HL-60 (cell line): ENCODE data around the gene CRTC1.

ENCODE experiments used
- GABPA ChIP-seq: IDR thresholded peaks from 2 replicates; pipeline ENCODE4 v1.6.1; 2012; ENCODE audit warnings: low read depth
- POLR2AphosphoS5 ChIP-seq: IDR thresholded peaks from 2 replicates; pipeline ENCODE4 v1.6.1; 2012; ENCODE audit warnings: low read depth
- SPI1 ChIP-seq: IDR thresholded peaks from 2 replicates; pipeline ENCODE4 v1.6.1; 2012; ENCODE audit warnings: low read depth, mild to moderate bottlenecking, borderline replicate concordance
- TF ChIP-seq, protein P1 (sequence below): IDR thresholded peaks from one replicate; pipeline ENCODE4 v1.5.1; 2011; ENCODE audit warnings: low read length, control low read depth, inconsistent platforms; ENCODE audit not compliant: insufficient read depth
- TF ChIP-seq, protein P2 (sequence below): IDR thresholded peaks from 2 replicates; pipeline ENCODE4 v1.6.1; 2012; ENCODE audit warnings: low read depth; ENCODE audit not compliant: insufficient replicate concordance

DNA sequence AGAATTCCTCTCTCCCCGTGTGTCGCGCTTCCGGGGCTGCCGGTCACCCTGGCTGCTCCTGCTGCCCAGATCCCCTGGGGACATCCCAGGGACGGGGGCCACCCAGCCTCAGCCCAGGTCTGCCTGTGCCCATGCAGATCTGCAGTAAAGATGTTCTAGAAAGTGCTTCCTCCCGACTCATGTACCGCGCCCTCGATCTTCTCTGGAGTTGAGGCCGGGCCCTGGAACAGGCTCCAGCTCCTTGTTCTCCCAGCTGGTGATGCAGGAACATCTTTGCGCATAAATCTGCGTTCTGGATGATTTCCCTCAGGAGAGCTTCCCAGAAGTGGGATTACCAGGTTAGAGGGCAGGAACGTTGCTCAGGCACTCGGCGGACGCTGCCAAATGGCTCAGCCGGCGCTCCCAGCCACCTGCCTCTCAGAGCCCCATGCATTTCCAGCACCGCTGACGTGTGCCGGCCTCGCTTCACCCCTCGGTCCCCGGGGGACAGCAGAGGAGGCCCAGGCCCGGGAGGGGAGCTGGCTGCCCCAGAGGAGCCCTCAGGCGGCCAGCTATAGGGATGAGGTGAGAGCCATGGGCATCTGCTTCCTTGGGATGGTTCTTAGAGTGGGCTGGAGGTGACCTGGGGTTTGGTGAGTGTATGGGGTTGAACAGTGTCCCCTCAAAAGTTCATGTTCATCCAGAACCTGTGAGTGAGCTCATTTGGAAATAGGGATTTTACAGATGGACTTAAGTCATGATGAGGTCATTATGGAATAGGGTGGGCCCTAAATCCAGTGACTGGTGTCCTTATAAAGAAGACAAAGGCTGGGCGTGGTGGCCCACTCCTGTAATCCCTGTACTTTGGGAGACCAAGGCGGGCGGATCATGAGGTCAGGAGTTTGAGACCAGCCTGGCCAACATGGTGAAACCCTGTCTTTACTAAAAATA lies 42.6 kb downstream of the CRTC1 start:
- TF ChIP-seq, protein P1, sequence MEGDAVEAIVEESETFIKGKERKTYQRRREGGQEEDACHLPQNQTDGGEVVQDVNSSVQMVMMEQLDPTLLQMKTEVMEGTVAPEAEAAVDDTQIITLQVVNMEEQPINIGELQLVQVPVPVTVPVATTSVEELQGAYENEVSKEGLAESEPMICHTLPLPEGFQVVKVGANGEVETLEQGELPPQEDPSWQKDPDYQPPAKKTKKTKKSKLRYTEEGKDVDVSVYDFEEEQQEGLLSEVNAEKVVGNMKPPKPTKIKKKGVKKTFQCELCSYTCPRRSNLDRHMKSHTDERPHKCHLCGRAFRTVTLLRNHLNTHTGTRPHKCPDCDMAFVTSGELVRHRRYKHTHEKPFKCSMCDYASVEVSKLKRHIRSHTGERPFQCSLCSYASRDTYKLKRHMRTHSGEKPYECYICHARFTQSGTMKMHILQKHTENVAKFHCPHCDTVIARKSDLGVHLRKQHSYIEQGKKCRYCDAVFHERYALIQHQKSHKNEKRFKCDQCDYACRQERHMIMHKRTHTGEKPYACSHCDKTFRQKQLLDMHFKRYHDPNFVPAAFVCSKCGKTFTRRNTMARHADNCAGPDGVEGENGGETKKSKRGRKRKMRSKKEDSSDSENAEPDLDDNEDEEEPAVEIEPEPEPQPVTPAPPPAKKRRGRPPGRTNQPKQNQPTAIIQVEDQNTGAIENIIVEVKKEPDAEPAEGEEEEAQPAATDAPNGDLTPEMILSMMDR = no peak
- TF ChIP-seq POLR2AphosphoS5 = no peak
- TF ChIP-seq, protein P2, sequence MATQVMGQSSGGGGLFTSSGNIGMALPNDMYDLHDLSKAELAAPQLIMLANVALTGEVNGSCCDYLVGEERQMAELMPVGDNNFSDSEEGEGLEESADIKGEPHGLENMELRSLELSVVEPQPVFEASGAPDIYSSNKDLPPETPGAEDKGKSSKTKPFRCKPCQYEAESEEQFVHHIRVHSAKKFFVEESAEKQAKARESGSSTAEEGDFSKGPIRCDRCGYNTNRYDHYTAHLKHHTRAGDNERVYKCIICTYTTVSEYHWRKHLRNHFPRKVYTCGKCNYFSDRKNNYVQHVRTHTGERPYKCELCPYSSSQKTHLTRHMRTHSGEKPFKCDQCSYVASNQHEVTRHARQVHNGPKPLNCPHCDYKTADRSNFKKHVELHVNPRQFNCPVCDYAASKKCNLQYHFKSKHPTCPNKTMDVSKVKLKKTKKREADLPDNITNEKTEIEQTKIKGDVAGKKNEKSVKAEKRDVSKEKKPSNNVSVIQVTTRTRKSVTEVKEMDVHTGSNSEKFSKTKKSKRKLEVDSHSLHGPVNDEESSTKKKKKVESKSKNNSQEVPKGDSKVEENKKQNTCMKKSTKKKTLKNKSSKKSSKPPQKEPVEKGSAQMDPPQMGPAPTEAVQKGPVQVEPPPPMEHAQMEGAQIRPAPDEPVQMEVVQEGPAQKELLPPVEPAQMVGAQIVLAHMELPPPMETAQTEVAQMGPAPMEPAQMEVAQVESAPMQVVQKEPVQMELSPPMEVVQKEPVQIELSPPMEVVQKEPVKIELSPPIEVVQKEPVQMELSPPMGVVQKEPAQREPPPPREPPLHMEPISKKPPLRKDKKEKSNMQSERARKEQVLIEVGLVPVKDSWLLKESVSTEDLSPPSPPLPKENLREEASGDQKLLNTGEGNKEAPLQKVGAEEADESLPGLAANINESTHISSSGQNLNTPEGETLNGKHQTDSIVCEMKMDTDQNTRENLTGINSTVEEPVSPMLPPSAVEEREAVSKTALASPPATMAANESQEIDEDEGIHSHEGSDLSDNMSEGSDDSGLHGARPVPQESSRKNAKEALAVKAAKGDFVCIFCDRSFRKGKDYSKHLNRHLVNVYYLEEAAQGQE = no peak
- TF ChIP-seq GABPA = no peak
- no peak for TF ChIP-seq SPI1
